ENCODE measurements around the gene HIVEP3. TPM values are rescaled to one million over a fixed set of nuclear protein-coding genes. Genes with fewer than 3 reads are reported as not detected.

The HIVEP3 gene
- total RNA-seq, 1 experiment from 2014 or later, result 1.2 TPM

- no TSS peak for BruUV-seq (replicated peaks)
- no peak overlapping the region for H3K4me3 Mint-ChIP-seq (ENCODE audit: unreplicated experiment)
- H3K4me1 Mint-ChIP-seq (ENCODE audit: insufficient read depth, unreplicated experiment), result no peaks in the 10 kb centered on the region
- intact Hi-C loops (cut with micrococcal nuclease), result no loop called here
- ChIA-PET POLR2A (no interaction called here), CTCF (interaction anchor here (0.6 kb wide), 2 partner anchors 14 to 31 kb away, joined by 3 to 4 read pairs; no protein-coding TSS in a partner anchor)
- peaks cover 17% of the 10 kb centered on the region for H3K9me3 Mint-ChIP-seq (ENCODE audit: unreplicated experiment)
- TF ChIP-seq CTCF (IDR thresholded peaks at IDR 0.05; ENCODE audit: unreplicated experiment), result no peak
- no peak overlapping the region for H3K27ac Mint-ChIP-seq (ENCODE audit: low read depth, unreplicated experiment)
- no peaks in the 10 kb centered on the region for H3K36me3 Mint-ChIP-seq (ENCODE audit: insufficient read depth, unreplicated experiment)
- H3K27me3 Mint-ChIP-seq (ENCODE audit: insufficient read depth, unreplicated experiment), result no peaks in the 10 kb centered on the region
- no peak for DNase-seq (ENCODE audit: unreplicated experiment)
Measured at GRCh38 chr1:41547336-41547735, 371.4 kb downstream of the HIVEP3 start.

GRCh38 chr1:41546833-41547135 lies 371.9 kb downstream of the HIVEP3 start:
- DNase-seq (ENCODE audit: unreplicated experiment), result no peak
- peaks cover 15% of the 10 kb centered on the region for H3K9me3 Mint-ChIP-seq (ENCODE audit: unreplicated experiment)
- no TSS peak for BruUV-seq (replicated peaks)
- H3K4me1 Mint-ChIP-seq (ENCODE audit: insufficient read depth, unreplicated experiment), result no peaks in the 10 kb centered on the region
- intact Hi-C loops (cut with micrococcal nuclease), result no loop called here
- no peak for TF ChIP-seq CTCF (IDR thresholded peaks at IDR 0.05; ENCODE audit: unreplicated experiment)
- ChIA-PET CTCF (interaction anchor here (0.6 kb wide), 3 partner anchors 14 to 1013 kb away, joined by 3 to 4 read pairs (median 3); no protein-coding TSS in a partner anchor), POLR2A (no interaction called here)
- H3K4me3 Mint-ChIP-seq (ENCODE audit: unreplicated experiment), result no peak overlapping the region
- no peak overlapping the region for H3K27ac Mint-ChIP-seq (ENCODE audit: low read depth, unreplicated experiment)
- no peaks in the 10 kb centered on the region for H3K36me3 Mint-ChIP-seq (ENCODE audit: insufficient read depth, unreplicated experiment)
- no peaks in the 10 kb centered on the region for H3K27me3 Mint-ChIP-seq (ENCODE audit: insufficient read depth, unreplicated experiment)

DNA sequence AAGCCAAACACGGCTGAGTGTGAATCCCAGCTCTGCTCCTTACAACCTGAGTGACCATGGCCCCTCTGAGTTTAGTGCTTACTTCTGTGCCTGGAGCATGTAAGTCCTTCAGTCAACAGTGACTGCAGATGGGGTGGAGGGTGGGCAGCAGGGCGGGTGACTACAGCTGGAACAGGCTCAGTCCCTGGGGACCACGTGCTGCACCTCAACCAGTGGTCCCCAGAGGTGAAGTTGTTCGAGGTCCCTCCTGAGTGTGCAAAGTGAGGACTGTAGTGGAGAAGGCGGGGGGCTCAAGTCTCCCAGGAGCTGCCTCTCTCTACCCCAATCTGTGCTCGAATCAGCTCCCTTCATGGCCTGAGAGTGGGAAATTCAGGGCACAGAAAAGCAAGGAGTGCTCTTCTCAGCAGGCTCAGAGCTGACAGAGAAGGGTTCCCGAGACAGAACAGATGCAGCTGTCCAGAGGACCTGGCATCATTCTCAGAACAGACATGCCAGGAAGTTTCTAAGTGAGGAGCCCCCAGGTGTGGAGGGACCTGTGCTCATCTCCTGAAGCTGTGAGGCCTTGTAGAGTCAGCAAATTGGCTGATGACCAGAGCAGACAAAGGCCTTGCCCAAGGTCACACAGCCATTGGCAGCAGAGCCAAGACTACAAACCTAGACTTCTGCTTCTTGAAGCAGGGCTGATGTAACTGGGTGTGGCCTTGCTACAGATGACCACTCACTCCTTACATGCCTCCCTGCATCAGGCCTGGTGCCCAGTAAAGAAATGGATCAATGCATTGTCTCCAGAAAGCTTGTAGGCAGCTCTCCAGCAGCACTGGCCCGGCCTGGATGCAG lies 372.5 kb downstream of the HIVEP3 start:
- DNase-seq (ENCODE audit: unreplicated experiment), result no peak
- no peaks in the 10 kb centered on the region for H3K36me3 Mint-ChIP-seq (ENCODE audit: insufficient read depth, unreplicated experiment)
- no peaks in the 10 kb centered on the region for H3K4me1 Mint-ChIP-seq (ENCODE audit: insufficient read depth, unreplicated experiment)
- H3K27ac Mint-ChIP-seq (ENCODE audit: low read depth, unreplicated experiment), result no peak overlapping the region
- no peak overlapping the region for H3K4me3 Mint-ChIP-seq (ENCODE audit: unreplicated experiment)
- intact Hi-C loops (cut with micrococcal nuclease), result no loop called here
- BruUV-seq (replicated peaks), result no TSS peak
- ChIA-PET POLR2A (no interaction called here), CTCF (interaction anchor here (0.6 kb wide), 1 partner anchor 1014 kb away, joined by 3 read pairs; no protein-coding TSS in a partner anchor)
- TF ChIP-seq CTCF (IDR thresholded peaks at IDR 0.05; ENCODE audit: unreplicated experiment), result no peak
- peaks cover 12% of the 10 kb centered on the region for H3K9me3 Mint-ChIP-seq (ENCODE audit: unreplicated experiment)
- H3K27me3 Mint-ChIP-seq (ENCODE audit: insufficient read depth, unreplicated experiment), result no peaks in the 10 kb centered on the region

GRCh38 chr1:41542196-41542930 lies 376.4 kb downstream of the HIVEP3 start:
- no peak overlapping the region for H3K4me3 Mint-ChIP-seq (ENCODE audit: unreplicated experiment)
- H3K36me3 Mint-ChIP-seq (ENCODE audit: insufficient read depth, unreplicated experiment), result no peaks in the 10 kb centered on the region
- no peak for DNase-seq (ENCODE audit: unreplicated experiment)
- H3K27ac Mint-ChIP-seq (ENCODE audit: low read depth, unreplicated experiment), result no peak overlapping the region
- CTCF ChIA-PET, result interaction anchor here (0.5 to 4.2 kb wide), 2 partner anchors 26 to 835 kb away, joined by 3 to 24 read pairs; no protein-coding TSS in a partner anchor
- no TSS peak for BruUV-seq (replicated peaks)
- TF ChIP-seq CTCF (IDR thresholded peaks at IDR 0.05; ENCODE audit: unreplicated experiment), result no peak
- peaks cover 12% of the 10 kb centered on the region for H3K9me3 Mint-ChIP-seq (ENCODE audit: unreplicated experiment)
- H3K27me3 Mint-ChIP-seq (ENCODE audit: insufficient read depth, unreplicated experiment), result no peaks in the 10 kb centered on the region
- intact Hi-C loops (cut with micrococcal nuclease), result no loop called here
- POLR2A ChIA-PET, result no interaction called here
- H3K4me1 Mint-ChIP-seq (ENCODE audit: insufficient read depth, unreplicated experiment), result peaks cover 6% of the 10 kb centered on the region

All from MCF 10A (cell line).